ENCODE data around the gene ZFP90.

The ZFP90 gene

DNA sequence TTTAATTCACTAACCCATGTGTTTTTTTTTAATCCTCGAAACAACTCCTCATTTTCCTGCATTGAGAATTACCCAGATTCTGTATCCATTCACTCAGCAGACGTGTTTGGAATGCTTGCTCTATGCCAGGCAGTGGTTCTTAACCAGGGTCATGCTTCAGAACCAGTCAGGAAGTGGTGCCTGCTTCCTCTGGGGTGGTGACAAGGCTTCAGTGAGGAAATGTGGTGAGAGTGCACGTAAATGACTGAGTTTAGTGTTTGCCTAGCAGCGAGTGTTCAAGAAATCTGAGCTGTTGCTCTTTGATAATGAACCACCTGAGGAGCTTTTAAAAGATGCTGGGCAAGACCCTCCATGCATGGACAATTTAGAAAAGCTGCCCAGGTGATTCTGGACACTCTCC is 9.9 kb downstream of the ZFP90 start:
- no peak for TF ChIP-seq POLR2AphosphoS5 (IDR thresholded peaks at IDR 0.05; ENCODE audit: low read depth, low read length)
- no peak for TF ChIP-seq FOXP2 (optimal IDR thresholded peaks at IDR 0.05; ENCODE audit: borderline replicate concordance, extremely low read depth, extremely low read length, insufficient read depth)
- TF ChIP-seq, protein P1, sequence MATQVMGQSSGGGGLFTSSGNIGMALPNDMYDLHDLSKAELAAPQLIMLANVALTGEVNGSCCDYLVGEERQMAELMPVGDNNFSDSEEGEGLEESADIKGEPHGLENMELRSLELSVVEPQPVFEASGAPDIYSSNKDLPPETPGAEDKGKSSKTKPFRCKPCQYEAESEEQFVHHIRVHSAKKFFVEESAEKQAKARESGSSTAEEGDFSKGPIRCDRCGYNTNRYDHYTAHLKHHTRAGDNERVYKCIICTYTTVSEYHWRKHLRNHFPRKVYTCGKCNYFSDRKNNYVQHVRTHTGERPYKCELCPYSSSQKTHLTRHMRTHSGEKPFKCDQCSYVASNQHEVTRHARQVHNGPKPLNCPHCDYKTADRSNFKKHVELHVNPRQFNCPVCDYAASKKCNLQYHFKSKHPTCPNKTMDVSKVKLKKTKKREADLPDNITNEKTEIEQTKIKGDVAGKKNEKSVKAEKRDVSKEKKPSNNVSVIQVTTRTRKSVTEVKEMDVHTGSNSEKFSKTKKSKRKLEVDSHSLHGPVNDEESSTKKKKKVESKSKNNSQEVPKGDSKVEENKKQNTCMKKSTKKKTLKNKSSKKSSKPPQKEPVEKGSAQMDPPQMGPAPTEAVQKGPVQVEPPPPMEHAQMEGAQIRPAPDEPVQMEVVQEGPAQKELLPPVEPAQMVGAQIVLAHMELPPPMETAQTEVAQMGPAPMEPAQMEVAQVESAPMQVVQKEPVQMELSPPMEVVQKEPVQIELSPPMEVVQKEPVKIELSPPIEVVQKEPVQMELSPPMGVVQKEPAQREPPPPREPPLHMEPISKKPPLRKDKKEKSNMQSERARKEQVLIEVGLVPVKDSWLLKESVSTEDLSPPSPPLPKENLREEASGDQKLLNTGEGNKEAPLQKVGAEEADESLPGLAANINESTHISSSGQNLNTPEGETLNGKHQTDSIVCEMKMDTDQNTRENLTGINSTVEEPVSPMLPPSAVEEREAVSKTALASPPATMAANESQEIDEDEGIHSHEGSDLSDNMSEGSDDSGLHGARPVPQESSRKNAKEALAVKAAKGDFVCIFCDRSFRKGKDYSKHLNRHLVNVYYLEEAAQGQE (IDR thresholded peaks at IDR 0.05; ENCODE audit: insufficient read depth in 1 of 2, low read depth in 2 of 2, low read length in 2 of 2), result no peak
- no peak for TF ChIP-seq TAF1 (IDR thresholded peaks at IDR 0.05; ENCODE audit: borderline replicate concordance, insufficient read depth, low read length)
- no peak for TF ChIP-seq SIN3A (IDR thresholded peaks at IDR 0.05; ENCODE audit: borderline replicate concordance, insufficient read depth, low read length)

DNA sequence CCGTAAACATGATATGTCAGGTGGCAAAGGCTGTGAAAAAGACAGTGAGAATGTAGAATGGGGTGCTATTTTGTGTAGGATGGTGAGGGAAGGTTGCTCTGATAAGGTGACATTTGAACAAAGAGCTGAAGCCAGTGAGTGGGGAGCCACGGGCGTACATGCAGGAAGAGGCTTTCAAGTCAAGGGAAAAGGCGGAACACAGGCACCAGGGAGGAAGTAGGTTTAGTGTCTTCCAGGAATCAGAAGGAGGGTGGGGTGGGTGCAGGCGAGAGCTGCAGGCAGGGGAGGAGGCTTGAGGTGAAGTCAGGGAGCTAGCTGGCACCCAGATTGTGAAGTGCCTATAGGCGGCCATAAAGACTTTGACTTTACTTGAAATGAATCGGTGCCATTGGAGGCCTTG is 14.1 kb downstream of the ZFP90 start:
- TF ChIP-seq SIN3A (IDR thresholded peaks at IDR 0.05; ENCODE audit: borderline replicate concordance, insufficient read depth, low read length), result no peak
- no peak for TF ChIP-seq TAF1 (IDR thresholded peaks at IDR 0.05; ENCODE audit: borderline replicate concordance, insufficient read depth, low read length)
- TF ChIP-seq POLR2AphosphoS5 (IDR thresholded peaks at IDR 0.05; ENCODE audit: low read depth, low read length), result no peak
- TF ChIP-seq, protein P1 (IDR thresholded peaks at IDR 0.05; ENCODE audit: insufficient read depth in 1 of 2, low read depth in 2 of 2, low read length in 2 of 2), result no peak
- TF ChIP-seq FOXP2 (optimal IDR thresholded peaks at IDR 0.05; ENCODE audit: borderline replicate concordance, extremely low read depth, extremely low read length, insufficient read depth), result no peak

DNA sequence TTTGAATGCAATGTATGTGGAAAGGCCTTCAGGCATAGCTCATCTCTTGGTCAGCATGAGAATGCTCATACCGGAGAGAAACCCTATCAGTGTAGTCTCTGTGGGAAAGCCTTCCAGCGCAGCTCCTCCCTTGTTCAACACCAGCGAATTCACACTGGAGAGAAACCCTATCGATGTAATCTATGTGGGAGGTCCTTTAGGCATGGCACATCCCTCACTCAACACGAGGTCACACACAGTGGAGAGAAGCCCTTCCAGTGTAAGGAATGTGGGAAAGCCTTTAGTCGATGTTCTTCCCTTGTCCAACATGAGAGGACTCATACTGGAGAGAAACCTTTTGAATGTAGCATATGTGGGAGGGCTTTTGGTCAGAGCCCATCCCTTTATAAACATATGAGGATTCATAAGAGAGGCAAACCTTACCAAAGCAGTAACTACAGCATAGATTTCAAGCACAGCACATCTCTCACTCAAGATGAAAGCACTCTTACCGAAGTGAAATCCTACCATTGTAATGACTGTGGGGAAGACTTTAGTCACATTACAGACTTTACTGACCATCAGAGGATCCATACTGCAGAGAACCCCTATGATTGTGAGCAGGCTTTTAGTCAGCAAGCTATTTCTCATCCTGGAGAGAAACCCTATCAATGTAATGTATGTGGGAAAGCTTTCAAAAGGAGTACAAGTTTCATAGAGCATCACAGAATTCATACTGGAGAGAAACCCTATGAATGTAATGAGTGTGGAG is 24.7 kb downstream of the ZFP90 start:
- TF ChIP-seq SIN3A (IDR thresholded peaks at IDR 0.05; ENCODE audit: borderline replicate concordance, insufficient read depth, low read length) (no peak), POLR2AphosphoS5 (IDR thresholded peaks at IDR 0.05; ENCODE audit: low read depth, low read length) (no peak), TAF1 (IDR thresholded peaks at IDR 0.05; ENCODE audit: borderline replicate concordance, insufficient read depth, low read length) (no peak), FOXP2 (optimal IDR thresholded peaks at IDR 0.05; ENCODE audit: borderline replicate concordance, extremely low read depth, extremely low read length, insufficient read depth) (no peak)
- TF ChIP-seq, protein P1 (IDR thresholded peaks at IDR 0.05; ENCODE audit: insufficient read depth in 1 of 2, low read depth in 2 of 2, low read length in 2 of 2), result no peak

- TF ChIP-seq, protein P1 (IDR thresholded peaks at IDR 0.05; ENCODE audit: insufficient read depth in 1 of 2, low read depth in 2 of 2, low read length in 2 of 2), result no peak
- TF ChIP-seq POLR2AphosphoS5 (IDR thresholded peaks at IDR 0.05; ENCODE audit: low read depth, low read length) (no peak), SIN3A (IDR thresholded peaks at IDR 0.05; ENCODE audit: borderline replicate concordance, insufficient read depth, low read length) (no peak), FOXP2 (optimal IDR thresholded peaks at IDR 0.05; ENCODE audit: borderline replicate concordance, extremely low read depth, extremely low read length, insufficient read depth) (no peak), TAF1 (IDR thresholded peaks at IDR 0.05; ENCODE audit: borderline replicate concordance, insufficient read depth, low read length) (no peak)
Observed at GRCh38 chr16:68564382-68564985, 25.4 kb downstream of the ZFP90 start.
